Measurements from ENCODE around the gene ACSS3.

ACSS3 gene

GRCh38 chr12:81303935-81304334 is 226.1 kb downstream of the ACSS3 start:
- no peaks in the 10 kb centered on the region for H3K4me1 ChIP-seq (ENCODE audit: low read length)
- no peak overlapping the region for H3K4me2 ChIP-seq (ENCODE audit: low read length)
- no peak overlapping the region for H2AFZ ChIP-seq (ENCODE audit: low read depth, low read length)
- no peaks in the 10 kb centered on the region for H3K27me3 ChIP-seq (ENCODE audit: low read depth, low read length)
- TF ChIP-seq EZH2phosphoT487 (IDR thresholded peaks at IDR 0.05; ENCODE audit: low read depth) (no peak), CTCF (IDR thresholded peaks at IDR 0.05; ENCODE audit: low read depth, low read length) (no peak)
- H3K9ac ChIP-seq (ENCODE audit: low read length), result no peak overlapping the region
- no peaks in the 10 kb centered on the region for H3K9me3 ChIP-seq (ENCODE audit: insufficient read depth, low read length)
- H4K20me1 ChIP-seq (ENCODE audit: insufficient read depth, low read length), result no peaks in the 10 kb centered on the region
- H3K27ac ChIP-seq (ENCODE audit: low read length), result no peak overlapping the region
- no peaks in the 10 kb centered on the region for H3K79me2 ChIP-seq (ENCODE audit: low read length)
- no peak overlapping the region for H3K4me3 ChIP-seq (ENCODE audit: low read length)
- H3K36me3 ChIP-seq (replicated peaks; ENCODE audit: low read depth, low read length), result no peaks in the 10 kb centered on the region

Data from OCI-LY3 (cell line).